Activated CD4-positive, alpha-beta T cell treated with anti-CD3 and anti-CD28 coated beads, Interleukin-2, amount 10 ng/mL, durations not matched to agents 7 days and 5 days (primary cell): ENCODE results near the gene UGT2B11. TPM values are rescaled to one million over a fixed set of nuclear protein-coding genes. Genes with fewer than 3 reads are reported as not detected.
"Not testable (repeated sequence)": the region's sequence is repeated elsewhere in the genome, so short reads cannot be mapped to it uniquely, and the experiment has no call there.

Source experiments
- CTCF ChIA-PET: fragments of 350-600 bp; sonication (Branson Sonifier 250); formaldehyde crosslinking; loops from one replicate; lab custom pipeline; 2021; ENCODE audit warnings: antibody characterized with exemption; lab: Charles Lee
- POLR2A ChIA-PET: fragments of 350-600 bp; sonication (Branson Sonifier 250); formaldehyde crosslinking; loops from one replicate; lab custom pipeline; 2021; ENCODE audit warnings: antibody characterized with exemption; lab: Charles Lee
- DNase-seq: peaks from one replicate; pipeline ENCODE4 v3.0.0-alpha.2; 2020
- H3K27ac Mint-ChIP-seq: one replicate; pipeline ENCODE4 v1.8.0; 2021; ENCODE audit warnings: mild to moderate bottlenecking, moderate library complexity, mixed read lengths
- H3K27me3 Mint-ChIP-seq: one replicate; pipeline ENCODE4 v1.8.0; 2021; ENCODE audit warnings: mixed read lengths
- H3K36me3 Mint-ChIP-seq: one replicate; pipeline ENCODE4 v1.8.0; 2021; ENCODE audit warnings: low read depth, mixed read lengths
- H3K4me1 Mint-ChIP-seq: one replicate; pipeline ENCODE4 v1.8.0; 2021; ENCODE audit warnings: mixed read lengths
- H3K4me3 Mint-ChIP-seq: one replicate; pipeline ENCODE4 v1.8.0; 2021; ENCODE audit warnings: mild to moderate bottlenecking, moderate library complexity, mixed read lengths
- H3K9me3 Mint-ChIP-seq: one replicate; pipeline ENCODE4 v1.8.0; 2021; ENCODE audit warnings: mixed read lengths
- total RNA-seq, 2 experiments: library from RNA; stranded (reverse); gene quantifications; one replicate each; pipeline ENCODE4 v1.2.3, GENCODE V29; 2021

UGT2B11 gene
- total RNA-seq, 2 experiments from 2014 or later = not detected

GRCh38 chr4:69196209-69196965, 18.2 kb downstream of the UGT2B11 start:
- CTCF ChIA-PET = no interaction called here
- Mint-ChIP-seq H3K27ac (no peak overlapping the region), H3K27me3 (no peaks in the 10 kb centered on the region), H3K9me3 (no peaks in the 10 kb centered on the region), H3K4me1 (no peaks in the 10 kb centered on the region), H3K36me3 (no peaks in the 10 kb centered on the region), H3K4me3 (no peak overlapping the region)
- DNase-seq = no peak
- POLR2A ChIA-PET = no interaction called here

- Mint-ChIP-seq H3K4me1 (no peaks in the 10 kb centered on the region), H3K4me3 (no peak overlapping the region), H3K27ac (no peak overlapping the region), H3K36me3 (no peaks in the 10 kb centered on the region), H3K27me3 (no peaks in the 10 kb centered on the region), H3K9me3 (no peaks in the 10 kb centered on the region)
- ChIA-PET CTCF (no interaction called here), POLR2A (no interaction called here)
- DNase-seq = no peak
Measured at GRCh38 chr4:69194166-69194565, 20.4 kb downstream of the UGT2B11 start.

GRCh38 chr4:69191905-69192304, 22.6 kb downstream of the UGT2B11 start:
- POLR2A ChIA-PET, CTCF ChIA-PET, H3K4me1 Mint-ChIP-seq, H3K4me3 Mint-ChIP-seq, H3K27ac Mint-ChIP-seq, DNase-seq, H3K27me3 Mint-ChIP-seq, H3K9me3 Mint-ChIP-seq, H3K36me3 Mint-ChIP-seq: not testable (repeated sequence)

DNA sequence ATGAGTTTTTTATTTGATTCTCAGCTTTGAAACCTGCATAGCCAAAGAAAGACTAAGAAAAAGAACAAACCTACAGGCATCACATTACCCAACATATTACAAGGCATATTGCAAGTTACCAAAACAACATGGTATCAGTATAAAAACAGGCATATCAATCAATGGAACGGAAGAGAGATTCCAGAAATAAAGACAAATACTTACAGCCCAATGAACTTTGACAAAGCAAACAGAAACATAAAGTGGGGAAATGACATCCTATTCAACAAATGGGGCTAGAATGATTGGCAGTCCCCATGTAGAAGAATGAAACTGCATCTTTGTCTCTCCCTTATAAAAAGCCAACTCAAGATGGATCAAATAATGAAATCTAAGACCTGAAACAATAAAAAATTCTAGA, 23.9 kb downstream of the UGT2B11 start:
- H3K27ac Mint-ChIP-seq, POLR2A ChIA-PET, H3K4me3 Mint-ChIP-seq, H3K27me3 Mint-ChIP-seq, DNase-seq, CTCF ChIA-PET, H3K9me3 Mint-ChIP-seq, H3K4me1 Mint-ChIP-seq, H3K36me3 Mint-ChIP-seq: not testable (repeated sequence)

DNA sequence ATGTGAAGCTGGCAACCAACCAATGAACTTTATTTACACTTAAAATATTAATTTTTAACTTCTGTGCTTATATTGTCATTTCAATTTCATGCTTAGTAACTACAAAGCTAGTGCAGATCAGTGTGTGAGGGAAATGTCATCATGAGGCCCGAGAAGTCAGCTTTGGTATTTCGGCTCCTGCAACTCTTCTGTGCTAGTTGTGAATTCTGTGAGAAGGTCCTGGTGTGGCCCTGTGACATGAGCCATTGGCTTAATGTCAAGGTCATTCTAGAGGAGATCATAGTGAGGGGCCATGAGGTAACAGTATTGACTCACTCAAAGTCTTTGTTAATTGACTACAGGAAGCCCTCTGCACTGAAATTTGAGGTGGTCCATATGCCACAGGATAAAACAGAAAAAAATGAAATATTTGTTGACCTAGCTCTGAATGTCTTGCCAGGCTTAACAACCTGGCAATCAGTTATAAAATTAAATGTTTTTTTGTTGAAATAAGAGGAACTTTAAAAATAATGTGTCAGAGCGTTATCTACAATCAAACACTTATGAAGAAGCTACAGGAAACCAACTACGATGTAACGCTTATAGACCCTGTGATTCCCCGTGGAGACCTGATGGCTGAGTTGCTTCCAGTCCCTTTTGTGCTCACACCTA, 32.9 kb downstream of the UGT2B11 start:
- H3K27me3 Mint-ChIP-seq, POLR2A ChIA-PET, DNase-seq, H3K9me3 Mint-ChIP-seq, CTCF ChIA-PET, H3K27ac Mint-ChIP-seq, H3K4me3 Mint-ChIP-seq, H3K36me3 Mint-ChIP-seq, H3K4me1 Mint-ChIP-seq: not testable (repeated sequence)

- POLR2A ChIA-PET, H3K36me3 Mint-ChIP-seq, H3K27ac Mint-ChIP-seq, CTCF ChIA-PET, H3K9me3 Mint-ChIP-seq, H3K4me1 Mint-ChIP-seq, H3K27me3 Mint-ChIP-seq, H3K4me3 Mint-ChIP-seq, DNase-seq: not testable (repeated sequence)
Measured at GRCh38 chr4:69179817-69180216, 34.7 kb downstream of the UGT2B11 start.

DNA sequence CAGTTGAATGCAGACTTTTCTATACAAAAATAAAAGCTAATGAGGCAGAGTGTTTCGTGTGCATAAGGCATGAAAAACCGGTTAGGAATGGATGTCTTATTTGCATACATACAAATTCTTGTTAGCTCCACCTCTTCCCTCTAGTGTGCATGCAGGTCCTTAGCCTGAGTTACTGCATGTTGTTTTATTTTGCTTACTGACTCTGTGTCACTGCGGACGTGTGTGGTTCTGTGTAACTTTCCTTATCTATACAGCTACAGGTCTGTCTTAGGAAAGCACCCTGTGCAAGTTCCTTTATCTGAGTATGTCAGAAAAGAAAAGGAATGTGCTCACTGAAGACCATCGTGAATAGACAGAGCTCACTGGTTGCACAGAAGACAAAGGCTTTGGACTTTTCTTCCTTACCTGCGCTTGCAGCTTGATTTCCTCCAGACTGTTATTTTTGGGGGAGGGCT, 35.8 kb downstream of the UGT2B11 start:
- CTCF ChIA-PET, DNase-seq, H3K27ac Mint-ChIP-seq, POLR2A ChIA-PET, H3K27me3 Mint-ChIP-seq, H3K4me3 Mint-ChIP-seq, H3K4me1 Mint-ChIP-seq, H3K9me3 Mint-ChIP-seq, H3K36me3 Mint-ChIP-seq: not testable (repeated sequence)

- H3K4me1 Mint-ChIP-seq, POLR2A ChIA-PET, H3K4me3 Mint-ChIP-seq, H3K9me3 Mint-ChIP-seq, H3K27me3 Mint-ChIP-seq, CTCF ChIA-PET, H3K36me3 Mint-ChIP-seq, H3K27ac Mint-ChIP-seq: not testable (repeated sequence)
- DNase-seq = peak; percentile 39
Measured at GRCh38 chr4:69170233-69171134, 44.1 kb downstream of the UGT2B11 start.

GRCh38 chr4:69169171-69169570, 45.4 kb downstream of the UGT2B11 start:
- DNase-seq, H3K27me3 Mint-ChIP-seq, H3K27ac Mint-ChIP-seq, H3K36me3 Mint-ChIP-seq, CTCF ChIA-PET, H3K4me3 Mint-ChIP-seq, H3K4me1 Mint-ChIP-seq, H3K9me3 Mint-ChIP-seq, POLR2A ChIA-PET: not testable (repeated sequence)

GRCh38 chr4:69167300-69167699, 47.2 kb downstream of the UGT2B11 start:
- H3K27ac Mint-ChIP-seq = no peak overlapping the region
- no peaks in the 10 kb centered on the region for H3K36me3 Mint-ChIP-seq
- H3K4me3 Mint-ChIP-seq = no peak overlapping the region
- H3K27me3 Mint-ChIP-seq = peaks cover 3% of the 10 kb centered on the region
- H3K4me1 Mint-ChIP-seq = no peaks in the 10 kb centered on the region
- CTCF ChIA-PET = no interaction called here
- DNase-seq = no peak
- H3K9me3 Mint-ChIP-seq = no peaks in the 10 kb centered on the region
- POLR2A ChIA-PET = no interaction called here

- H3K9me3 Mint-ChIP-seq, H3K27ac Mint-ChIP-seq, H3K36me3 Mint-ChIP-seq, CTCF ChIA-PET, DNase-seq, H3K27me3 Mint-ChIP-seq, H3K4me1 Mint-ChIP-seq, POLR2A ChIA-PET, H3K4me3 Mint-ChIP-seq: not testable (repeated sequence)
Measured at GRCh38 chr4:69166376-69166775, 48.2 kb downstream of the UGT2B11 start.

- POLR2A ChIA-PET, DNase-seq: not testable (repeated sequence)
Measured at GRCh38 chr4:69165707-69166106, 48.8 kb downstream of the UGT2B11 start.

GRCh38 chr4:69156913-69157312, 57.6 kb downstream of the UGT2B11 start:
- Mint-ChIP-seq H3K4me3 (no peak overlapping the region), H3K4me1 (no peaks in the 10 kb centered on the region), H3K36me3 (no peaks in the 10 kb centered on the region), H3K9me3 (no peaks in the 10 kb centered on the region), H3K27ac (no peak overlapping the region), H3K27me3 (no peaks in the 10 kb centered on the region)
- DNase-seq = no peak
- POLR2A ChIA-PET = no interaction called here
- CTCF ChIA-PET = no interaction called here

More at GRCh38 chr4:69165707-69166106, 48.8 kb downstream of the UGT2B11 start:
- H3K9me3 Mint-ChIP-seq, H3K27ac Mint-ChIP-seq, H3K36me3 Mint-ChIP-seq, H3K4me3 Mint-ChIP-seq, CTCF ChIA-PET, H3K27me3 Mint-ChIP-seq, H3K4me1 Mint-ChIP-seq: not testable (repeated sequence)
